ENCODE measurements around the gene LONRF2.
A peak's percentile ranks its signal among the peaks of the same experiment; 100 is the strongest.
"Not testable (repeated sequence)": the region's sequence is repeated elsewhere in the genome, so short reads cannot be mapped to it uniquely, and the experiment has no call there.

The LONRF2 gene

DNA sequence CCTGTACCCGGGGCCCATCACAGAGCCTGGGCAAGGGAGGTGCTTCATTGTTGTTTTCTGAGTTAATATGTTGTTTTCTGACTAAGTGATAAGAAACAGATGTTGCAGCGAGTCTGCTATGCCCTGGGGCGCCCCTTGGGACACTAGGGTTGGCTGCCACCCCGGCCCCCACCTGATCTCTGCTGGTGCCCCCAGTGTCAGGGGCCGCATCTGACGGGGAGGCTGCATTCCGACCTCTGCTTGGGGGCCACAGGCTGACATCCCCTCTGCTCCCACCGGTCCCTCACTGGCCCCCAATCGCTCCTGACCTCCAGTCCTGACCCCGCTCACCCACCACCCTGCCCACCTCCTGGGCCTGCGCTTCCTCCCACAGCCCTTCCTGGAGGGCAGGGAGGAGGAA is 65.9 kb downstream of the LONRF2 start:
- DNase-seq = no peak

DNA sequence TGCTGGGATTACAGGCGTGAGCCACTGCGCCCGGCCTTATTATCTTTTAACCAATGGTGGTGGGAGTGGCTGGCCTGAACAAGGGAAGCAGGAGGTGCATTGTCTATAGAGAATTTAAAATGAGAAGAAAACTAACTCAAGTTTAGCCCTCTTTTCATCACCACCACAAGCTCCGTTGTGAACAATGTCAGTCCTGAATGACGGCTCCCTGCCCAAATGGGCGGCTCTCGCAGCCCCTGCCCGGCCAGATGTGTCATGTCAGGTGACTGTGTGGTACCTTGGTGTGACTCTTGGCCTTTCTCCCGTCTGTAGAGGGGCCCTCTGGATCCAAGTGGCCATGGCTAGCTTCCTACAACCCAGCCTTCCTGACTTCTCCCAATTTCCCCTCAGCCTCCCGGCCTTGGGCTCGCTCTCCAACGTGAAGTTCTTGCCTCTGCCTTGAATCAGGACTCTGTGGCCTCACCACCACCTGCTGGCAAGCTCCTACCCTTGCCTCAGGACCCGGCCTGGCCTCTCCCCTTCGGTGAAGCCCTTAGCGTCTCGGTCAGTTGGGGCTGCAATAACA is 67.6 kb downstream of the LONRF2 start:
- no peak for DNase-seq

DNA sequence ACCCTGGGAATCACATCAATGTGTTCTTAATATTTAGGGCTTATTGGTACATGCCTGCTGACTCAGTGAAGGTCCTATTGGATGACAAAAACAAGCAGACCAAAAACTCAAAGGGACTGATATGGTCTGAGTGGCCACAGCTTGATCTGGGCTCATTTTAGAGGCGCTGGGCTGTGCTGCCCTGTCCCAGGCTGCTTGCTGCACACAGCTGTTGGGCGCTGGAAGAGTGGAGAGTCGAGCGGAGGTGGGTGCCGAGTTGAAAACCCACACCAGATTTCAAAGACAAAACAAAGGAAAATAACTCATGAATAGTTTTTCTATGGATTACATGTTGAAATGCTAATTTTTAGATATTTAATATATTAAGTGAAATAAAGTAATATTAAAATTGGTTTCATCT is 68.5 kb downstream of the LONRF2 start:
- DNase-seq = no peak

DNA sequence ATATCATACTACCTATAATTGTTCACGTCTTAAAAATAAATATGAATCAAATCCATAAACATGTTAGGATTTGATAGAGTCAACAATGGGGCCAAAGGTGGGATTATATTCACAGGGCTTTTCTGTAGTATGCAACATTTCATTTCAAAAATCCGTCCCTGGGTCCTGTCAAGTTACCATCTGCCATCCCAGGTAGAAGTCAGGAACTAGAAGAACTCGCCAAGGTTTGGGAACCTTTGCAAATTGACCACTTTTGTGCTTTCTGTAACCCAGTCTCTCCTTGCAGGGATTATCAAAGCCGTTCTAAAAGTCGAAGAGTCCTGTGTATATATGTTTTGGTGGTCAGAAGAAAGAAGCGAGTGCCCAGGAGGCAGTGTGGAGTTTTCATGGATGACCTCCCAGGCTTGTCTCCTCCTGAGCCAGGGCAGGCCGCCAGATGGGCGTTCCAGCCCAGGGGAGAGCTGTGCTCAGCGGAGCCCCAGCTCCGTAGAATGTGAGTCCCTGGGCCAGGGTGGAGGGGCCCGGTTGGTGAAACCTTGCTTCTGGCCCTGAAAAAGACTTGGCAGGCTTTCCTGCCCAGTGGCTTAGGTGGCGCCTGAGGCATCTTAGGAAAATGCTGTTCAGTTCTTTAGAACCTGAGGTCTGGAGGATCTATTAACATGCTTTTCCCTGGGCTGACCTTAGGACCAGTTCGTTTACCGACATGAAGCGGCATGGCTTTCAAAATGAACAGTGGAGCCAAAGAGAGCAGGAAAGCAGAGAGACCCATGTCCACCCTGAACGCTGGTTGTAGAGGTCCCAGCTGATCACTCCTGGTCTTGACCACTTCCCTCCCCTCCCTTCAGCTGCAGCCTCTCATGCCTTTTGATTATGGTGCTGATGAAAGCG is 69.2 kb downstream of the LONRF2 start:
- no peak for DNase-seq

DNA sequence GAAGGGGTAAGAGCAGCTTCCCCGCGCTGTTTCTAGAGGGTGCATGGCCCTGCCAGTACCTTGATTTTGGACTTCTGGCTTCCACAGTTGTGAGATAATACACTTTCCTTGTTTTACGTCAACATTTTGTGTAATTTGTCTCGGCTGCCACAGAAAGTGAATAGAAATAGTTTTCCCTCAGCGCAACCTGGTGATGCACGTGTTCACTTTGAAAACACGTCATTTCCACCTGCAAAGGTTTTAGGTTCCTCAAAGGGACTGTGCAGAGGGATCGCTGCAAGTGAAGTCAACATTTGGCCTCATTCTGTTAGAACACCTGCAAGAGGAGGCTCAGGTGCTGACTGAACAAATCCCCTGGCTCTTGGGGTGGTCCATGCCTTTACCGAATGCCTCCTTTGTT is 71.7 kb downstream of the LONRF2 start:
- no peak for DNase-seq

DNA sequence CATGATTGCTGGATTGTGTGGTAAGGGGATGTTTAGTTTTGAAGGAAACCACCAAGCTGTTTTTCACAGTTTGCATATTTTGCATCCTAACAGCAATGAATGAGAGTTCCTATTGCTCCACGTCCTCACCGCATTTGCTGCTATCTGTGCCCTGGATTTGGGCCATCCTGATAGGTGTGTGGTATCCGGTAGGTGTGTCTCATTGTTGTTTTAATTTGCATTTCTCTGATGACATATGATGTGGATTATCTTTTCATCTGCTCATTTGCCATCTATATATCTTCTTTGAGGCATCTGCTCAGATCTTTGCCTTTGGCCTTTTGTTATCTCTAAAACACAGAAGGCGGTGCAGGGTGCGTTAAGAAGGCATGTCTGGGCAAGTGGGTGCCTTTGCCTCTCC is 73.3 kb downstream of the LONRF2 start:
- no peak for DNase-seq

DNA sequence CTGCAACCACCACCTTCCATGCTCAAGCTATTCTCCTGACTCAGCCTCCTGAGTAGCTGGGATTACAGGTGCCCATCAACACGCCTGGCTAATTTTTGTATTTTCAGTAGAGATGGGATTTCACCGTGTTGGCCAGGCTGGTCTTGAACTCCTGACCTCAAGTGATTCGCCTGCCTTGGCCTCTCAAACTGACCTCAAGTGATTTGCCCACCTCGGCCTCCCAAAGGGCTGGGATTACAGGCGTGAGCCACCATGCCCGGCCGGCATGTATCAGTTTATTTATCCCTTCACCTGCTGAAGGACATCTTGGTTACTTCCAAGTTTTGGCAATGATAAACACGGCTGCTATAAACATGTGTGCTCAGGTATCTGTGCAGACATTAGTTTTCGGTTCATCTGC is 73.7 kb downstream of the LONRF2 start:
- DNase-seq = not testable (repeated sequence)

DNA sequence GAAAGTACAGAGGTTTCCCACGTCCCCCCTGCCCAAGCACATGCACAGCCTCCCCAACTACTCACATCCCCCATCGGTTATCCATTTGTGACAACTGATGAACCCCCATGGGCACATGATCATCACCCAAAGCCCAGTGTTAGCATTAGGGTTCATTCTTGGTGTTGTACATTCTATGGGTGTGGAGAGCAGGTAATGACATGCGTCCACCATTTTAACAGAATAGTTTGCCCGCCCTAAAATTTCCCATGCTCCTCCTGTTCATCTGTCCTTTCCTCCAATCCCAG is 74.3 kb downstream of the LONRF2 start:
- DNase-seq = no peak

DNA sequence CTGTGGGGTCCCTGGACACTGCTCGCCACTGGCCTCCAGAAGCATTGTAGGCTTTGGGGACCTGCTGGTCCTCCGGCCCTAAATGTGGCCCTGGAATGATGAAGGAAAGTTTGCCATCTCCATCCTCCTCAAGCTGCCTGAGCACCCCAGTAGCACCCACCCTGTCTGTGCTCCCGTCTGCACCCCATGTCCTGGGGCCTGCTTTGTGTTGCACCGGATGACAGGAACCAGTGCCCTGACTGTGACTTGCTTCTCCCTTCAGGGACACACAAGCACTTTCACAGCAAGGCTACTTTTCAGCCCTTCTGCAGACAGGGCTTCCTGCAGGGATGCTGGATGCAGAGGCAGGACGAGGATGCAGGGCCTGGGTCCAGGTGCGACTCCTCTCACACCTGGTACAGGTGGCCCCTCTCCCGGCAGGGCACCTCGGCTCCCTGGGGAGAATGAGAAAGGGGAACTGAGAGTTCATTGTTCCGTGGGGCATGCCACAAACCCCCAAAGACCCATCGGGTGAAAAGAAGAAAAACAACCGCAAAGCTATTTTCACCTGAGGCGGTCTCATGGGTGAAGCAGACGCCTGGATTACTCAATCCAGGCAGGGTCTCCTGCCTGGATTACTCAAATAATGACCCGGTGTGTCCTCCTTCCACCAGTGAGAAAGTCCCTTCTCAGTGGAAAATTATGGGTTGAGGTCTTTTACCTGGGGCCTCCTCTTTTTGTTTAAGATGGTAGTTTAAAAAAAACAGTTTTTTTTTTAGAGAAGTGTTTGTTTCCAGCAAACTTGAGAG is 74.9 kb downstream of the LONRF2 start:
- DNase-seq = no peak

DNA sequence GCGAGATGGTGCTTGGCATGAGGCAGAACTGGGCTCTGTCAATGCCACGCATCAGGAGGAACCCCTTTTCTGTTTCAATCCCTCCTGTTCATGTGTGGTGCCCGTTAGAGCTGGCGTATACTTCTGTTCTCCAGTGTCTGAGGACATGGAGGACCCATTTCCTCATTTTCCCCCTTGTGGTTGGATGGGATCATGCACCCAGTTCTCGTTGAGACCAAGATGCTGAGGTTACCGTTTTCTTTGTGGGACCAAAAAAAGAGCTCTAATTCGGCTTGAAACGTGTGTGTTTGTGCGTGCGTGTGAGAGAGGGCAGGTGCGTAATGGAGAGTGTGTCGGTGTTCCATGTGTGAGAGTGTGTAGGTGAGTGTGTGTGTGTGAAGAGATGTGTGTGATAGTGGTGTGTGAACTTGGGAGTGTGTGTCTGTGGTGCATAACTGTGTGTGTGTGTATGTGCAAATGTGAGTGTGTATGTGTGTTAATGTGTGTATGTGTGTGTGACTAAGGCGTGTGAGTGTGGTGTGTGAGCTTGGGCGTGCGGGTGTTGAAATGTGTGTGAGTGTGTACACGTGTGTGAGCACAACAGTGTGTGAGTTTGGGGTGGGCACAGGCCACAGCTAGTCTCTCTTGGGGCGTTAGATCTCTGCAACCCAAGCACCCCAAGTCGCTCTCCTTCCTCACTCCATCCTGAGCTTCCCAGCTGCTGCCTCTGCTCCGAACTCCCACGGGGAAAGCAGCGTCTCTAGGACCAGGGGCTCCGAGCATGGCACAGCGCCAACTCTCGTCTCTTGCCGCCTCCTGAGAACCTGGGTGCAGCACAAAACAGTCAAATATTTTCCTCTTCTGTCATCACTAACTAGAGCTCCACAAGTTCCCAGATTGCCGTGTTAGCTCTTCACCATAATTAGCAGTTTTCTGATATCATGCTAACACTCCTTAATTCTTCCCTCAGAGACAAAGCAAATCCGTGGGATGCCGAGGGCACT is 75.8 kb downstream of the LONRF2 start:
- no peak for DNase-seq

DNA sequence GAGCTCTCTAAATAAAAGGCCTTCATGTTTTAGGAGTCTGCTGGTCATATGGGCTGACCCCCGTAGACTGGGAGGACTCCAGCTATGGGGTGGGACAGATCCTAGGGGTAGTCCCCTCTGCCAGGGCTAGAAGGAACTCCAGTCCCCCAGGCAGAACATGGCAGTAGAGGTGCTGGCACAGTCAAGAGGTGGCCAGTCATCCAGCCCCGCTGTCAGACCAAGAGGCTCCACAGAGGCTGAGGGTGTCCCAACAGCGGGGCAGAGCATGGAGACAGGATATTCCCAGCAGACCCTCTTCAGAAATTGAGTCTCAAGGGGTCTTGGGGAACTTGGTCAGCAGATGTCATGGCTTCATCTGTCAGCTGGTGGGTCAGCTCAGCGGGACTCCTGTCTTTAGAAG is 76.6 kb downstream of the LONRF2 start:
- DNase-seq = no peak

DNA sequence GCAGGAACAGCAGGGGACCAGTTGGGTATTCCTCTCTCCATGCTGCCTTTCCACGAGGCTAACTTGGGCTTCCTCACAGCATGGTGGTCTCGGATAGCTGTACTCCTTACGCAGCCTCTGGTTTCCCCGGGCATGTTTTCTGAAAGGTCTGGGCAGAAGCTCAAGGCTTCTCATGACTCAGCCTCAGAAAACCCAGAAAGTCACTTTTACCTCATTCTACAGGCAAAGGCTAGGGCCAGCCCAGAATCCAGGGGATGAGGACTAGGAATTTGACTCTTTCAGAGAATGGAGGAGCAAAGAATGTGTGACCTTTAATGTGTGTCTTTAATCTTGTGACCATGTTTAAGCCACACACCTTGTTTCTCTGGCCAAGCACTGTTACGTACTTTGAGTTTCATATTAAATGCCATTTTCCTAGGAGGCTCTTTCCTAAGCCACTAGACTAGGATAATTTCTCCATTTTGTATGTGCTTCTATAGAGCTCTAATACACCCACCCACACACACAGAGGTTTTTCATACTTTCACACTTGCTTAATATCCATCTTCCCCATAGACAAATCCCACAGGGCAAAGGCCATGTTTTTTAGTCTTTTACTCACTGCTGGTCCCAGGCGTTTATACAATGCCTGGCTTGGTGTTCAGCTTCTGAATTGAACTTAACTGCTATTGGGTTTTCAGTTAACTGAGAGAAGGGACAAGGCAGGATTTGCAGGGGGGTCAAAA is 77.3 kb downstream of the LONRF2 start:
- no peak for DNase-seq

DNA sequence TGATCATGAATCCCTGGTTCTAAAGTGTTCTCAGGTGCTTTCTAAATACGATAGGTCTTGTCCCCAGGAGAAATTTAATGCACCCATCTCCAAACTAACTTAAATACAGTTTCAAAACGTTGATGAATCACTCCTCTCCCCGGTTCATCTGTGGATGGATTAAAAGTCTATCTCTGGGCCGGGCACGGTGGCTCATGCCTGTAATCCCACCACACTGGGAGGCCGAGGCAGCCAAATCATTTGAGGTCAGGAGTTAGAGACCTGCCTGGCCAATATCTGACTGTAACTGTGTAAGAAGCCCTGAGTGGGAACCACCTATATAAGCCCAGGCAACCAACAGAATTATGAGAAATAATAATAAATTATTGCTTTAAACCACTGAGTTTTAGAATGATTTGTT is 78.7 kb downstream of the LONRF2 start:
- DNase-seq = no peak

DNA sequence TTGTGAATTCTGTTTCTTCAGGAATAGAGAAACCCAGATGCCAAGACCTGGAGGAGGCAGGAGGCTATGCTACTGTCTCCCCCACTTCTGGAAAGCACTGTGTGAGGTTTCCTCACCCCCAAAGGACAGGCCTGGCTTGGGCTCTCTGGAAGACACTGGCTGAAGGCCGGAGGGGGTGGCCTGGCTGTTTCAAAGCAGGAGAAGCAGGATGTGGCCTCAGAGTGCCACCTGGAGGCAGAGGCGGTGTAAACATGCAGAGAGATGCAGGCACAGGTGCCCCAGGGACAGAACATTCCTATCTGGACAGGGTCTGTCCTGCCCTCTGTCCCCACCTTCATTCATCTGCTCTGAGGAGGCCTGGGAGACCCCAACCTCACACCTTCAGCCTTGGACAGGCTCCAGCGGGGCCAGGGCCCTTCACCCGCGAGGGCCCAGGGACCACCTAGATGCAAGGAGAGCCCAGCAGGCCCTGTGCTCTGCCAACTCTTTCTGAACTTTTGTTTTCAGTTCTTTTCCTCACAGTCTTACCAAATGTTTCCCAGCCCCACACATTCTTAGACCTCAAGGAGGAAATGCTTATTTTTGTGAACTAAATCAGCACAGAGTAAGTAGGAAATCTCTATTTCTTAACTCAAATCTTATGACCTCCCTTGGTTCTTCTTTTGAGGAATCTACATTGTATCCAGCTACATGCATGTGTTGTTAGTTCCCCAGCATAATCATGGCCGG is 79.2 kb downstream of the LONRF2 start:
- DNase-seq = peak in 32 of 51 donors; percentile 2 to 58 (median 30)

DNA sequence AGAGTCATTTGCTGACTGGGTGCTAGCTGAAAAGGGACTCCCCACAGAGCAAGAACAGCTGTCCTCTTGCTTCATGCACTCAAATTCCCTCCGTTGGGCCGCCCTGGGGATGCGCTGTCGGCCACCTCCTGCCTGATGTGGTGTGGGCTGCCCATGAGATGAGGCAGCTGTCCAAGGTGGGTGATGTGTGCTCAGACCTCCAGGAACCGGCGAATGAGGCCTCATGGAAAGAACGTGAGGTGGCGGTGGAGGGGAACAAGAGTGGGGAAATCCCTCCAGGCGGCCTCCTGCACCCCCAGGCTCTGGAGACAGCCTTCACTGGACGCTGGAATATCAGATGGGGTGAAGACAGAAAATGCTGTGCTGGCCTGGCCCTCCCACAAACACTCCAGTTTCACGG is 79.8 kb downstream of the LONRF2 start:
- DNase-seq = no peak

DNA sequence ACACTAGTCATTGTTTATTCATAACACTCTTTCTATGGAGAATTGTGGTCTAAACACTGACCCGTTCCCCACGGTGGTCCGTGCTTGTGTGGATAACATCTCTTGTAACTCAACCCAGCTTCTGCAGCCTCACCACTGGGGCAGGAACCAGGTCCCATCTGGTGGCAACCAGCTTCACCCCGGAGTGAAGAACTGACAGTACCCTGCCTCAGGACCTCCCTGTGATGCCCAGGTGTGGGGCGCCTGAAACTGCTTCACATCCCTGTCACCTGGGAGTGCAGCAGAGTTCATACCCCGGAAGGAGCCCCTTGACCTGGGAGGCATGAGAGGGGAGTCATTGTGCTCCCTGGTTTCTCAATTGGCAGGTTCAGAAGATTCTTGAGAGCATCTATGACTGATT is 81.1 kb downstream of the LONRF2 start:
- DNase-seq = no peak

DNA sequence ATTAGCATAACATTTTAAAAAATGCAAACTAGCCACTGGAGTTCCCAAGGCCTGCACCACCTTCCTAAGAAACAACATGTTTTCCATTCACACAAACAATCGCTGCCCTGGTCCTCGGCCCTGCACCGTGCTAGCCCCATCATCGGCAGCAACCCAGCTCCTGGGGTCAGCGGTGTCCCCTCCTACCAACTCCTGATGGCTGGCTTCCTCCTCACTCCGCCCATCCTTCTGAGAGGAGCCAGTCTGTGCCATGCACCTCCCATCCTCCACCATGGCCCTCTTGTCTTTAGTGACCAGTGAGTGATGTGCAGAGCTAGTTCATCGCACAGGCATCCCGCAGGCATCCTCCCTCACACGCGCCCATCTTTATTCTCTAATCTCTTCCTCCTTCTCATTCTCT is 81.9 kb downstream of the LONRF2 start:
- no peak for DNase-seq

DNA sequence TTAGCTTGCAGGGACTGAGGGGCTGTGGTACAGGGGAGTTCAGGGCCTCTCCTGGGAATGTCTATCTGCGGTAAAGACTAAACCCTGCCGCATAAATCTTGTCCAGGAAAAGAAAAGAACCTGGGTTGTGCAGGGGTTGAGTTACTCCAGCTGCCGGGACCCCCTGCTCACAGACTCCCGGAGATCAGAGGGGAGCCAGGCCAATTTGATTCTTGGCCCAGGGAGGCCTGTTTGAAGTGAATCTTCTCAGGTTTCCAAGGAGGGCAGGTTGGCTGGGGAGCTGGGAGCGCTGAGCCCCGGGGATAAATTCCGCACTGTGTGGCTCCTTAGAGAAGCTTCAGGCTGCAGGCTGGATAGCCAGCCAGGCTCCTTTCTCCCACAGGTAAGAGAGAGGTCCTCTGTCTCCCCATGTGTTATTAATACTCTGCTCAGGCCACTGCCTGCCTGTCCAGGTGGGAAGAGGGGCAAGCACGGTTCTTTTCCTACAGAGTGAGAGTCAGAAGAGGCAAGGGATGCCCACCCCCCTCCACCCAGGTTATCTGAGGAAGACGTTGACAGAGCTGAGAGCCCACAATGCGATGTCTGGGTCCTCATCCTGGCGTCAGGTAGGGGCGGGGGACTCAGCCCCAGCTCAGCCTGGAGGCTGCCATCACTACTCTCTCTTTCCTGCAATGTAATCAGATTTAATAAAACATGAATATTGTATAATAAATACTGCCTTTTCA is 82.7 kb downstream of the LONRF2 start:
- DNase-seq = no peak

DNA sequence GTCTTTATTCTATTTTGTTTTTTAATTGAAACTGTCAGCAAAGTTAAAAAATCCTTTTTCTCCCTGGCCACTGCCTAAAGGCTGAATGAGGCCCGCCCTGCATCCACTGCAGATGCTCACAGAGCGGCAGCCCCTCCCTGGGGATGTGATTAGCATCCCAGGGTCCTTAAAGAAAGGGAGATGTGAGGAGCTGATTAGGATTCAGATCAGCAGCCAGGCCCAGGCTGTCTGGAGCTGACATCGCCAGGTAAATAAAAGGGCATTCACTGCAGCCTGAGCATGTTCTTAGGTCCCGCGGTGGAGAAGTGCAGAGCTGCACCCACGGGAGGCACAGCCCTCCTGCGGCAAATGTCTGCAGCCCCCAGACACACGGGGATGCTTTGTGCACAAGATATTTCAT is 83.8 kb downstream of the LONRF2 start:
- DNase-seq = no peak
